Right kidney (tissue), 1 donor: ENCODE results near the gene SEPTIN14.
"Not testable (repeated sequence)": the region's sequence is repeated elsewhere in the genome, so short reads cannot be mapped to it uniquely, and the experiment has no call there.

Experiments used
- DNase-seq: peaks from one replicate; pipeline ENCODE4 v3.0.0-alpha.2; 2016

SEPTIN14 gene

DNA sequence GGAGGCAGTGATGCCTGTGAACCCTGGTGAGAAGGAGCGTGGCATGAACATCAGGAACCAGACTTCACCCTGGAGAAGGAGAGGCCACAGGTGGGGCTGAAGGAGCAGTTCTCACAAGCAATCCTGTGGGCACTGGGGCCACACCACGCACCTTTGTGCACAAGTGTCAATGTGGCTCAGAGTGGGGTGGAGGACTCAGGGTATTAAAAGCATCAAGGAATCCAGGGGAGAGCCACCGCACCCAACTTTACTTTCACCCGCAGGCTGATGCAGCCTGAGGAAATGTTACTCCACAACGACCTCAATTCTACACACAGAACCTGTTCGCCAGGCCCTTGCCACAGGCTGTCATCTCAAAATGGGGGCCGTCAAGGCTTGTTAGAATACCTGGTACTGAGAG, 77.1 kb downstream of the SEPTIN14 start:
- not testable (repeated sequence) for DNase-seq

DNA sequence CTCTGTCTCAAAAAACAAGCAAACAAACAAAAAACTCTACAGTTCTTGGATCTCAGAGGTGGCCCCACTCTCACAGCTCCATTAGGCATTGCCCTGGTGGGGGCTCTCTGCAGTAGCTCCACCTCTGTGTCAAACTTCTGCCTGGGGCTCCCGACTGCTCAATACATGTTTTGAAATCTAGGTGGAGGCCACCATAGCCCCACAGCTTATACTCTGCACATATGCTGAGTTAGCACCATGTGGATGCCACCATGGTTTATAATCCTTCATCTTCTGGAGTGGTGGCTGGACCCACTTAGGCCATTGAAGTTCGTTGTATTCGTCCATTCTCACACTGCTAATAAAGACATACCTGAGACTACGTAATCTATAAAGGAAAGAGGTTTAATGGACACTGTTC, 78.4 kb downstream of the SEPTIN14 start:
- DNase-seq = no peak

- no peak for DNase-seq
Observed at GRCh38 chr7:55778631-55779030, 83.9 kb downstream of the SEPTIN14 start.

GRCh38 chr7:55776196-55776595, 86.4 kb downstream of the SEPTIN14 start:
- no peak for DNase-seq

DNA sequence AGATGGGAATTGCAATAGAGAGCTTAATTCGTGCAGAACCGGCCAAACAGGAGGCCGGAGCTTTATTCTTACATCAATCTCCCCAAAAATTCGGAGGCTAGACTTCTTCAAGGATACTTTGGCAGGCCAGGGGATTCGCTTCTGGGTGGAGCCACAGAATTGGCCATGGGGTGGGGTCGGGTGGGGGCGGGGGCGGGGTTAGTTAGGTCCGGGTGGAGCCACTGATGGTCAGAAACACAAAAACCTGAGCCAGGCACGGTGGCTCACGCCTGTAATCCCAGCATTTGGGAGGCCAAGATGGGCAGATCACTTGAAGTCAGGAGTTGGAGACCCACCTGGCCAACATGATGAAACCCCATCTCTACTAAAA, 87.5 kb downstream of the SEPTIN14 start:
- DNase-seq = no peak

GRCh38 chr7:55774327-55775050, 88.1 kb downstream of the SEPTIN14 start:
- DNase-seq = no peak

DNA sequence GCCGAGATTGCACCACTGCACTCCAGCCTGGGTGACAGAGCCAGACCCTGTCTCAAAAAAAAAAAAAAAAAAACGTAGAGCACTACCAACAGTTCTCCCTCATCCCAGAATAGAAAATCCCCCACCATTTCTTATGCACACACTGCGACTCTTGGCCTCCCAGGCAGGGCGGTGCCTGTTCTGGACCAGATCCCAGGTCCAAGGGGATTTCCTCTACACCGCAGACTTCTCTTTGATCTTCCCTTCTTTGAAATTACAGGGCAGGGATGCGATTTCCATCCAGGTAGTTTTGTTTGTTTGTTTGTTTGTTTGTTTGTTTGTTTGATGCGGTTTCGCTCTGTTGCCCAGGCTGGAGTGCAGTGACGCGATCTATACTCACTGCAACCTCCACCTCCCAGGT, 91.8 kb downstream of the SEPTIN14 start:
- no peak for DNase-seq

- DNase-seq = not testable (repeated sequence)
Observed at GRCh38 chr7:55753274-55753862, 109.2 kb downstream of the SEPTIN14 start.

DNA sequence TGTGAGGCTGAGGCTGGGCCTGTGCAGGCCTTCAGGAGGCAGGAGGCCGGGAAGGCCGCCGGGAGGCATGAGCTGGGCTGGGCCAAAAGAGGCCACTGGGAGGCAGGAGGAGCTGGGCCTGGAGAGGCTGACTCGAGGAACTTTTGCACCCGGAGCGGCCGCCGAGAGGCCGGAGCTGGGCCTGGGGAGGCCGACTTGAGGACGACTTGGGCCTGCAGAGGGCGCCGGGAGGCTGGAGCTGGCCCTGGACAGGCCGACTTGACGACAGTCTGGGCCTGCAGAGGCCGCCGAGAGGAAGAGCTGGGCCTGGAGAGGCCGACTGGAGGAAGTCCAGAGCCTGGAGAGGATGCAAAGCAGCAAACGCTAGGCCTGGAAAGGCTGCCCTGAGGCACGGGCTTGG, 117.8 kb downstream of the SEPTIN14 start:
- DNase-seq = not testable (repeated sequence)
